Brain microvascular endothelial cell (primary cell): ENCODE results near the gene PTGR3.
"Not testable (repeated sequence)": the region's sequence is repeated elsewhere in the genome, so short reads cannot be mapped to it uniquely, and the experiment has no call there.

Experiments
- DNase-seq: peaks from one replicate; pipeline ENCODE4 v3.0.0-alpha.2; 2020
- H3K27ac ChIP-seq: fragments of 250-450 bp; sonication (Bioruptor Pico); 2 replicates; pipeline ENCODE4 v1.5.1; 2020; ENCODE audit warnings: mild to moderate bottlenecking, moderate library complexity
- H3K27me3 ChIP-seq: fragments of 250-450 bp; sonication (Bioruptor Pico); replicated peaks from 2 replicates; pipeline ENCODE4 v1.5.1; 2020; ENCODE audit warnings: mild to moderate bottlenecking
- H3K36me3 ChIP-seq: fragments of 250-450 bp; sonication (Bioruptor Pico); replicated peaks from 2 replicates; pipeline ENCODE4 v1.5.1; 2020; ENCODE audit warnings: mild to moderate bottlenecking
- H3K4me3 ChIP-seq: 2 replicates; pipeline ENCODE4 v1.5.1; 2011; ENCODE audit warnings: low read depth, mild to moderate bottlenecking, control low read depth, low read length, moderate library complexity
- in situ Hi-C: cut with HindIII; loops from 2 replicates; pipeline ENCODE4 v1.10.0; 2017; ENCODE audit warnings: low sequenced_read_pairs, low pct_ligation_motif_present
- TF ChIP-seq, protein P1 (sequence below): IDR thresholded peaks from 2 replicates; pipeline ENCODE4 v1.5.1; 2011; ENCODE audit warnings: low read depth, mild to moderate bottlenecking, moderate library complexity, low read length, control low read depth, inconsistent platforms; ENCODE audit errors: missing control alignments

Gene PTGR3

DNA sequence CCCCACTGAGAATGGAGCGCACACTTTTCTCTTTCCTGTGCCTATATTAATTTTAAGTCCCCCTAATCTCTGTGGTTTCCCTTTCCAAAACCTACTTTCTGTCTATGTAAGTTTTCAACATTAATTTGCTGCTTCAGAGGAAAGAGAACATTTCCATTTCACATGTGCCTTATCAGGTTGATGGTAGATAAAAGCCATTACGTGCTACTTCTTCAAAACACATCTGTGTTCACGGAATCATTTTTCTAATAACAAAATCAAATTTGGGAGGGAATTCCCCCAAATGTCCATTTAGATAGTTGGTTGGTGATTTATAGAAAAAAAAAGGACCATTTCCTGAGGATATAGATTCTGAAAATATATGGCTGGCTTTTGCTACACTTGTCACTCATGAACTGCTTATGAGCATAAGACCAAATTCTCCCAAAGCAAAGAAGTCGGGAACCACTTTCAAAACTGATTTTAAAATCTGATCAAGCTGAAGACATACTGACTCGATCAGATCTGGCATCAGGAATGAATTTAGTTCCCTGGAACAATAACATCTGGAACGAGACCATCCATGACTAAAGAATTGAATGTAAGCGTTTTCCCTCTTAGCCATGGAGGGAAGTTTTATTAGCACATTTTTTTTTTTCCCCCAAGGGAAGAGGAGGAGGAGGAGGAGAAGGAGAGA lies 8.2 kb downstream of the PTGR3 start:
- H3K36me3 ChIP-seq, result no peaks in the 10 kb centered on the region
- H3K27me3 ChIP-seq, result no peaks in the 10 kb centered on the region
- no peak overlapping the region for H3K27ac ChIP-seq
- in situ Hi-C loops, result no loop called here
- TF ChIP-seq, protein P1, sequence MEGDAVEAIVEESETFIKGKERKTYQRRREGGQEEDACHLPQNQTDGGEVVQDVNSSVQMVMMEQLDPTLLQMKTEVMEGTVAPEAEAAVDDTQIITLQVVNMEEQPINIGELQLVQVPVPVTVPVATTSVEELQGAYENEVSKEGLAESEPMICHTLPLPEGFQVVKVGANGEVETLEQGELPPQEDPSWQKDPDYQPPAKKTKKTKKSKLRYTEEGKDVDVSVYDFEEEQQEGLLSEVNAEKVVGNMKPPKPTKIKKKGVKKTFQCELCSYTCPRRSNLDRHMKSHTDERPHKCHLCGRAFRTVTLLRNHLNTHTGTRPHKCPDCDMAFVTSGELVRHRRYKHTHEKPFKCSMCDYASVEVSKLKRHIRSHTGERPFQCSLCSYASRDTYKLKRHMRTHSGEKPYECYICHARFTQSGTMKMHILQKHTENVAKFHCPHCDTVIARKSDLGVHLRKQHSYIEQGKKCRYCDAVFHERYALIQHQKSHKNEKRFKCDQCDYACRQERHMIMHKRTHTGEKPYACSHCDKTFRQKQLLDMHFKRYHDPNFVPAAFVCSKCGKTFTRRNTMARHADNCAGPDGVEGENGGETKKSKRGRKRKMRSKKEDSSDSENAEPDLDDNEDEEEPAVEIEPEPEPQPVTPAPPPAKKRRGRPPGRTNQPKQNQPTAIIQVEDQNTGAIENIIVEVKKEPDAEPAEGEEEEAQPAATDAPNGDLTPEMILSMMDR, result no peak
- H3K4me3 ChIP-seq, result no peak overlapping the region
- no peak for DNase-seq

DNA sequence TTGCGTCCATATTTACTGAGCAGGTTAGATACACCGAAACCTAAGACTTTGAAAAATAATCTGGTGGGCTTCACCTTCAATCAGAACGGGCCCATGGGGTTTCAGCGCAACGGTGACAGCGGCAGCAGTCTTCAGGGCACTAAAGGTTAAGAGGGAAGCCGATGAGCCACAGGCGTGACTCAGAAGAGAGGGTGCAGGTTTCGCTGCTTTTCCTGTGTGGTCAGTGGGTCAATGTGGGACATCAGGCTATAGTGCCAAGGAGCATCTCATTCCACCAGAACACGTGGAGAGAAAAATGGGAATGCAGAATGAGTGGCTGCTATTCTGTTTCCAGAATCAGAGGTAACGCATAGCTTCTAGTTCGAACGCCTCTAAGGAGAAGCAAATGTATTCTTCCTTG lies 8.9 kb downstream of the PTGR3 start:
- DNase-seq, result no peak
- no peak overlapping the region for H3K27ac ChIP-seq
- TF ChIP-seq, protein P1, result no peak
- H3K4me3 ChIP-seq, result no peak overlapping the region
- in situ Hi-C loops, result no loop called here
- no peaks in the 10 kb centered on the region for H3K27me3 ChIP-seq
- H3K36me3 ChIP-seq, result no peaks in the 10 kb centered on the region

DNA sequence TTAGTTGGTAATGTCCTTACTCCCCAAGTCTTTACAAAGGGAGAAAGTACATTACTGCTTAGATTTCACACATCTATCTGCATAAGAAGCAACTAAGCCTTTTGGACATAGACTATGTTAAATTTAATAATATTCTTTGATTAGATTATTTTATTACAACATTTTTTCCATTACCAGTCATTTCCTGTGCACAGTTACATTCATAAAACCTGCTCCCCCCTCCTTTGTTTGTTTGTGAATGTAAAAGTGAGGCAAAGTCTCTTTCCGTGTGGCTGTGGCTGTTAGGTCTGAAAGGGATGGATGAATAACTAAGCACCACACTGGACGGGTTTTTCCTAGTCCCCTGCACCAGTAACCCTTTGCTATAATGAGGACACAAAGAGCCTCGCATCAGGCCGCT lies 9.6 kb downstream of the PTGR3 start:
- TF ChIP-seq, protein P1, result no peak
- H3K27ac ChIP-seq, result no peak overlapping the region

DNA sequence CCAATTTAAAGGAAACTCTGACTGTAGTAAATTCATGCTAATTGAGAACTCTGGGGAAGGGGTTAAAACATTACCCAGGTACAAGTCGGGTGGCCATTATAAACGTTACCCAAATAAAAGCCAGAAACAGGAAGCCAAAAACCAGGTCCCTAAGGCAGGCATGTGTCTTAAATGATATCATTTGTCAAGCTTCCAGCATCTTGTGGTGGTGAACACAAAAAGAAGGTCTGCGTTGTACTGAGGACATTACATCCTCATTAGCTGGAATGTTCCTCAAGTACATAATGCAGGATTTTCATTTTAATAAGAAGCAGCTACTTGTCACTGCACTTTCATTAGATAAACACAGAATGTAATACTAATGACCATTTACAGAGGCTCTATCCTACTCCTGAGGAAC lies 10.9 kb downstream of the PTGR3 start:
- H3K36me3 ChIP-seq, result no peaks in the 10 kb centered on the region

More for the DNA sequence above, 9.6 kb downstream of the PTGR3 start:
- no peak for DNase-seq
- no peak overlapping the region for H3K4me3 ChIP-seq
- no peaks in the 10 kb centered on the region for H3K36me3 ChIP-seq
- no peaks in the 10 kb centered on the region for H3K27me3 ChIP-seq
- in situ Hi-C loops, result no loop called here

DNA sequence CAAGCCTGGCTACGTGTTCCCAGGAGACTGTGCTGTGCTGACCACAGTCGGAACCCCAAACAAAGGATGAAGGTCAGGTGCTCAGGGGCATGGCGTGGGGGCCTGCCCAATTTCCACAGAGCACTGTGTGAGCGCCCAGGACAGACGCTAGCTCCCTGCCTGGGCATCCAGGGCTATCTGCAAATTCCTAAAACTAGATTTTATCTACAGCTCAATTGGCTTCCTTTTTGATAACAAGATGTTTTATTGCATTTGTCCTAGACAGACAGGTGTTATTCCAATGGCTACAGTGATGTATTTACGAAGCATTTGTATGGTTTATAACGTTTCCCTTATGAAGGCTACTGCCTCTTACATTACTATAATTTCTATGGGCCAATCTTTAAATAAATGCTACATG lies 16.0 kb downstream of the PTGR3 start:
- TF ChIP-seq, protein P1, result no peak
- Histone ChIP-seq H3K27ac (no peak overlapping the region), H3K36me3 (no peaks in the 10 kb centered on the region), H3K27me3 (no peaks in the 10 kb centered on the region), H3K4me3 (no peak overlapping the region)
- in situ Hi-C loops, result no loop called here
- DNase-seq, result no peak

More for the DNA sequence above, 10.9 kb downstream of the PTGR3 start:
- H3K4me3 ChIP-seq, result no peak overlapping the region
- in situ Hi-C loops, result no loop called here
- H3K27ac ChIP-seq, result no peak overlapping the region
- H3K27me3 ChIP-seq, result no peaks in the 10 kb centered on the region
- TF ChIP-seq, protein P1, result no peak
- no peak for DNase-seq

DNA sequence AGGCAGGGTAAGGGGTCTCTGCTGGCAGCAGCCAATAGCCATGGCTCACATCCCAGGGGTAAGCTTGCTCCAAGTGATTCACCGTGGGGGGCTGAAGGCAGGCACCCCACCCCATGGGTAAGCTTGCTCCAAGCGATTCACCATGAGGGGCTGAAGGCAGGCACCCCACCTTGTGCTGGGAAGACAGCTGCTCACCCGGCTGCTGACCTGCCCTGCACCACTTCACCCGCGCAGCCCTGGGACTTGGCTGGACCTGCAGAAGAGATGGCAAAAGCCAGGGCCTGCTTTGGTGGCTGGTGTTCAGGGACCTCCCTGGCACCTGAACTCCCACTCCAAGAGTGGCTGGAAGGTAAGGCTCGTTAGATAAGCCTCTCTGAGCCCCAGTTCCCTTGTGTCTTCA lies 19.2 kb downstream of the PTGR3 start:
- Histone ChIP-seq H3K4me3 (no peak overlapping the region), H3K36me3 (no peaks in the 10 kb centered on the region), H3K27me3 (no peaks in the 10 kb centered on the region), H3K27ac (no peak overlapping the region)
- TF ChIP-seq, protein P1, result no peak
- in situ Hi-C loops, result no loop called here
- DNase-seq, result no peak

DNA sequence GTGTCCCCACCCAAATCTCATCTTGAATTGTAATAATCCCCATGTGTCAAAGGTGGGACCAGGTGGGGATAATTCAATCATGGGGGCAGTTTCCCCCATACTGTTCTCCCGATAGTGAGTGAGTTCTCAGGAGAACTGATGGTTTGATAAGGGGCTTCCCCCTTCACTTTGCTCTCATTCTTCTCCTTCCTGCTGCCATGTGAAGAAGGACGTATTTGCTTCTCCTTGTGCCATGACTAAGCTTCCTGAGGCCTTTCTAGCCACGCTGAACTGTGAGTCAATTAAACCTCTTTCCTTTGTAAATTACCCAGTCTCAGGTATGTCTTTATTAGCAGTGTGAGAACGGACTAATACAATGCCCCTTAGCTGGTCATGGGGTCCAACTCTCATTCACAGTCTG lies 21.2 kb downstream of the PTGR3 start:
- H3K4me3 ChIP-seq, in situ Hi-C loops, H3K27me3 ChIP-seq, DNase-seq, H3K27ac ChIP-seq, H3K36me3 ChIP-seq: not testable (repeated sequence)
